HG02610 (cell line): Measurements from ENCODE around the gene TRAPPC12.
"Not testable (repeated sequence)": the region's sequence is repeated elsewhere in the genome, so short reads cannot be mapped to it uniquely, and the experiment has no call there.

Experiments used
- ATAC-seq: cut with Tn5 transposase; IDR thresholded peaks from one replicate; pipeline ENCODE4 v1.9.1; 2021; ENCODE audit warnings: mild to moderate bottlenecking, moderate library complexity; ENCODE audit not compliant: unreplicated experiment

The TRAPPC12 gene

DNA sequence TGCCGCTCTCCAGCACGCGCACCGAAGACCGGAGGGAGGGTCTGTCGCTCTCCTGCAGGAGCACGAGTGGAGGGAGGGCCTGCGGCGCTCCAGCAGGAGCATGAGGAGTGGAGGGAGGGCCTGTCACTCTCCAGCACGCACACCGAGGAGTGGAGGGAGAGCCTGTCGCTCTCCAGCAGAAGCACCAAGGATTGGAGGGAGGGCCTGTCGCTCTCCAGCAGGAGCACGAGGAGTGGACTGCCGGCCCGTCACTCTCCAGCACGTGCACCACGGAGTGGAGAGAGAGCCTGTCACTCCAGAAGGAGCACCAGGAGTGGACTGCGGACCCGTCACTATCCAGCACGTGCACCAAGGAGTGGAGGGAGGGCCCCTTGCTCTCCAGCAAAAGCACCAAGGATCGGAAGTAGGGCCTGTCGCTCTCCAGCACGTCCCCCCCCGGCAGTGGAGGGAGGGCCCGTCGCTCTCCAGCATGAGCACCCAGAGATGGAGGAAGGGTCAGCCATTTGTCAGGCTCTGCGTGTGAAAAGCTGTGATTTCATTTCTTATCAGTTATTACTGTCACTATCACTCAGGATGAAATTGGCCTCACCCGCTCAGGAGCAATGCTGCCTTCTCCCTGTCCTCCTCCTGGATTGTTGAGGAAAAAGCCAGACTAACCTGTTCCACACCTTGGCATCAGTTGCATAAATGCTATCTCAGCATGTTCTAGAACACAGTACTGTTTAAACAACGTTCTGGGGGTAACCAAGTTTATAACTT is 103.9 kb downstream of the TRAPPC12 start:
- ATAC-seq, result no peak

DNA sequence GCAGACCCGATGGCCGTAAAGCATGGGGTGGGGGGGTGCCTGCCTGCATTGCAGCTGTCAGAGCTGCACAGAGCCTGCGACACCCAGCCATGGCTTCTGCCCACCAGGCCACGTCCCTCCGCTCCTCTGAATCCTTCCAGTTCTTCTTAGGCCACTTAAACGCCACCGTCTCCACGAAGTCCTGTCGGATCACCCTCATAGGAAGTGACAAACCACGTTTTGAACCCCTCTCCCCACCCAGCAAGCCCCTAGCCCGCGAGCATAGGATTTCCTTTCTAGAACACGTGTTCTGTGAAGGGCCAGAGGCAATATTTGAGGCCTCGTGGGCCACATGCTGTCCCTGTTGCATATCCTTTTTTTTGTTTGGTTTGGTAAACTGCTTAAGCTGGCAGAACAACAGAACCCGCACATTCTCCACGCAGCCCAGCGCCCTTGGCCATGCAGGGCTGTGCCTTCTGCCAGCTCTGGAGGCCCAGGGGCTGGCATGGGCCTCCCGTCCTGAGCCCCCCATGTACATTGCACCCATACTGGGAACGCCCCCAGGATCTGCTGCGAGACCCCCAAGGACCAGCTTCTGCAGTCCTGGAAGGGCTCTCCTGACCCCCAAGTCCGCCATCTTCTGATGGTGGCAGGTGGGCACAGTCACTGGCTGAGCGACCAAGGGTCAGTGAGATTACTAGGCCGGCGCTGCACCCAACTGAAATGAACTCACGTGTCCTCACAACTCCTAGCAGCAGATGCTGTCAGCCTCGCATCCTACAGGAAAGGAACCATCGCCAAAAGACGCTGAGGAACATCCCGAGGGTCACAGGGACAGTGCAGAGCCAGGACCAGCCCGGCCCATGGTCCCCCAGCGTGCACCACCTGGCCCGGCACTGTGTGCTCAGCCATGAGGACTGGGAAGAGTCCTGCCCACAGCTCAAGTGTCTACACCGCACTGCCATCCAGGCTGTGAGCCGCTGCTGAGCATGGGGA is 104.8 kb downstream of the TRAPPC12 start:
- ATAC-seq, result no peak

DNA sequence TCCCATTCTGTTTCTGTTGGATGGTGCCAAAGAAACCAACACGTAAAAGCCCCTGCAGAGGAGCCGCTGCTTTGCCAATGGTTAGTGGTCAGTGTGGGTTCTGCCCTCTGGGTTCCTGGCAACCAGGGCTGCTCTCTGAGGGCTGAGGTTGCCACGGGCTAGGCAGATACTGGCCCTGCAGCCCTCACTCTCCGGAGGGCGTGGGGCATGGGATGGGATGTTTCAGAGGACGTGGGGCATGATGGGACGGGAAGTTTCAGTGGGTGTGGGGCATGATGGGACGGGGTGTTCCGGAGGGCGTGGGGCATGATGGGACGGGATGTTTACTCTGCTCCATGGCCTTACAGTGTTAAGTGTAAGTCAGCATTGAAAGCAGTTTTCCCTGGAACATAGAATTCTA is 105.7 kb downstream of the TRAPPC12 start:
- no peak for ATAC-seq

DNA sequence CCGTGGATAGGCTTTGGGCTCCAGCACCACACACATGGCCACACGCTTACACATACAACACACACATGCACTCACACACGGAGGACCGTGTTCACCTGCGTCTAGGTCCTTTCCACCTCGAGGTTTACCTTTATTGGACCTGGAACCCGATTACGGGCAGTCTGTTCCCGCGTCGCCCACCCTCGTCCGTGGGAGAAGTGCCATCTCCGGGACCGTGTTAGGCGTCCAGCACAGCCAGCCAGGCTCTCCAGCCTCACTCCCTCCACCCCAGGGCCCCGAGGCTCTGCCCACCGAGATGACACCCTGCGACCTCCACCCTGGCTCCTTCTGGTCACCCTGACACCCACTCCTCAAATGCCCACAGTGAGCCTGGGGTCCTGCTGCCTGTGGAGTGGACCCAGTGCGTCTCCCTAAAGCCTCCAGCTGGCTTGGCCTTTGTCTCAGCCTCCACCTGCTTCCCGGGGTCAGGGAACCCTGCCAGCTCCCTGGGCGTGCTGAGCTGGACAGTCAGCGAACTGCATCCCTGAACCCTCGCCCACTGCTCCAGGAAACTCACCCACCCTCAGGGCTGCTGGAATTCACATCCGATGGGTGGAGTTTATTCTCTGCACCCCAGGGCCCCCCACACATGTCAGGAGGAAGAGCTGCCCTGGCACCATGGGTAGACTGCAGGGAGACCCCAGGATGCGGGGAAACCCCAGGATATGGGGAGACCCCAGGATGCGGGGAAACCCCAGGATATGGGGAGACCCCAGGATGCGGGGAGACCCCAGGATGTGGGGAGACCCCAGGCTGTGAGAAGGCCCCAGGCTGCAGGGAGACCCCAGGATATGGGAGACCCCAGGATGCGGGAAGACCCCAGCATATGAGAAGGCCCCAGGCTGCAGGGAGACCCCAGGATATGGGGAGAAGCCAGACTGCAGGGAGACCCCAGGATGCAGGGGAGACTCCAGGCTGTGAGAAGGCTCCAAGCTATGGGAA is 106.8 kb downstream of the TRAPPC12 start:
- ATAC-seq, result no peak

DNA sequence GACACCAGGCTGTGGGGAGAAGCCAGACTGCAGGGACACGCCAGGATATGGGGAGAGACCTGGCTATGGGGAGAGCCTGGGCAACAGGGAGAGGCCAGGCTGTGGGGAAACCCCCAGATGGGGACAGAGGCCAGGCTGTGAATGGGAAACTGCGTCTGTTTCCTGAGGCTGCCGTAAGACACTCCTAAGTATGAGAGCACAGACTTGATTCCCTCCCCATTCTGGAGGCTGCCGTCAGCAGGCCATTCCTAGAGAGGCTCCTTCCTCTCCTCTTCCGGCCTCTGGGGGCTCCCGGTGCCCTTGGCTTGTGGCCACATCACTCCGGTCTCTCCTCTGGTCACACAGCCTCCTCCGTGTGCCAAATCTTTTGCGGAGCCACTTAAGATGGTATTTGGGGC is 107.5 kb downstream of the TRAPPC12 start:
- ATAC-seq, result no peak

DNA sequence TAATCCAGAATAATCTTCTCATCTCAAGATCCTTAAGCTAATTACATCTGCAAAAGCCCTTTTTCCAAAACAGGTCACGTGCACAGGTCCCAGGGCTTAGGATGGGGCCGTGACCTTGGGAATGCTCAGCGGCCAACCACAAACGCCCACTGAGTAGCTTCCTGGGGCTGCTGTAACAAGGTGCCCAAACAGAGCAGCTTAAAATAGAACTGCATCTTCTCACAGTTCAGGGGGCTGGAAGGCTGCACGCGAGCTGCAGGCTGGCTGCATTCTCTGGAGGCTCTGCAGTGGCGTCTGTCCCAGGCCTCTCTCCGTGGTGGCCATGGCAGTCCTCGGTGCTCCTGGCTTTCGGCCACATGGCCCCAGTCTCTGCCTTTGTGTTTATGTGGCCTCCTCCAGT is 107.9 kb downstream of the TRAPPC12 start:
- ATAC-seq, result no peak

DNA sequence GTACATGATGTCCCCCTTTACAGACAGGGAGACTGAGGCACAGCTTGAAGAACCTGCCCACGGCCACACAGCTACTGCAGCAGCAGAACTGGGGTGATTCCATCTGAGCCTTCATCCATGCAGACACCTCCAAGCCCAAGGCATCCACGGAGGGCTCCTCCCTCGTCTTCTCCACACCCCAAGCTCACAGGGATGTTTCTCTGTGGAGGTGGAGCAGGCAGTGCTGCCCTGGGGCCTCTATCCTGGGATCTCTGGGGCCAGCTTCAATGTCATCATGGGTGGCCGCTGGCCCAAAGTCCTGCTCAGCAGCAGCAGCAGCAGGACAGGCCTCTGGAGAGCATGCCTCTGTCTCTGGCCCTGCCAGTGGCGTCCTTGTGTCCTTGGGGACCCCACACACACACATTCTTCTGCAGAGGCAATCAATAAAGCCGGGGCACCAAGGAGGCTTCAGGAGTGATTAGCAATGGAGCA is 108.6 kb downstream of the TRAPPC12 start:
- ATAC-seq, result no peak

DNA sequence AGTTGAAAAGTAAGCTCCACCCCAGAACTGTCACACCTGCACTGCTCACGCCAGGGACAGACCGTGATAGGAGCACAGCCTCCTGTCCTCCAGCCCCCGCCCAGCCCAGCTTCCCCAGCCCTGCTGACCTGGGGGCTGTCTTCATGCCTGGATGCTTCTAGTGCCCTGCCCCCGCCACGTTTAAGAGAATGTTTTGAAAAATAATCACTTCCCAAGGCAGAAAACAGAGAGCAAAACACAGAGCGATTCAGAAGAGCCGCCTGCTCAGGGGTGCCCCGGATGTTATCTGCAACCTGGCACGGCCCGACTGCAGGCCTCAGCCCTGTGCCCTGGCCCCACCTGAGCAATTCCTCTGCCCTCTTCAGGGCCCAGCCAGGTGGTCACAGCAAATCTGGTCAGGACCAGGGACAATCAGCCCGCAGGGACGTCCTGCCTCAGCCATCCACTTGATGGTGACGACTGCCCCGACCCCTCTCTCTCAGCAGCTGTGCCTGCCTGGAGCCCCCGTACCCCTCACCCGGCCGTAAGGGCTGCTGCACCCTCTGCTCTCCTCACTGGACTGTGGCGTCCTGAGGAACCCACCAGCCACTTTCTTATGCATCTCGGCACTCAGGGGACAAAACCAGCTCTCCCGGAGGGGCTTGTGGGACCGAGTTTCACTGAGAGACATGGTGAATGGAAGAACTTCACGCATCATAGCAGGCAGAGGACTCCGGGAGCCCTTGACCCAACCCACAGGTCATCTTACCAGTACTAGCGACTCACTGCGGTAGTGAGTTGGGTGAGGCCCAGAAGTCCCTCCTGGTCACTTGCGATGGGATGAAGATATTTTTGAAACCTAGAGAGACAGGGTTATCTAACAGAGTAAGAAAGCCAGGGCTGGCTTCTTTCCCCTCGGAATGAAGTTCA is 109.6 kb downstream of the TRAPPC12 start:
- ATAC-seq, result no peak

DNA sequence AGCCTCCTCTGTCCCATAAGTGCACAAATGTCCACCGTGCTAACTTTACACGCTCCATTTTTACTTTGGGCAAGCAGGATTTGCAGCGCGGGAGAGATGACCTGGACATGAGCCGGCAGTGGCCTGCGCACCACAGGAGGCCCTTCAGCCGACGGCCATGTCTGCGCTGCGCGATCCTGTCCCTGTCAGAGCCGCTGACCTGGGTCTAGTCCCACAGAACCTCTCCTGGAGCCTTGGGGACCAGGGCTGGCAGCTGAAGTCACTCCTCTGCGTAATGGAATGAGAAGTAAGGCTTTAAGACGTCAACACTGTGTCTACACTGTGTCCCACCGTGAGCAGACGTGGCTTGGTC is 110.2 kb downstream of the TRAPPC12 start:
- no peak for ATAC-seq

DNA sequence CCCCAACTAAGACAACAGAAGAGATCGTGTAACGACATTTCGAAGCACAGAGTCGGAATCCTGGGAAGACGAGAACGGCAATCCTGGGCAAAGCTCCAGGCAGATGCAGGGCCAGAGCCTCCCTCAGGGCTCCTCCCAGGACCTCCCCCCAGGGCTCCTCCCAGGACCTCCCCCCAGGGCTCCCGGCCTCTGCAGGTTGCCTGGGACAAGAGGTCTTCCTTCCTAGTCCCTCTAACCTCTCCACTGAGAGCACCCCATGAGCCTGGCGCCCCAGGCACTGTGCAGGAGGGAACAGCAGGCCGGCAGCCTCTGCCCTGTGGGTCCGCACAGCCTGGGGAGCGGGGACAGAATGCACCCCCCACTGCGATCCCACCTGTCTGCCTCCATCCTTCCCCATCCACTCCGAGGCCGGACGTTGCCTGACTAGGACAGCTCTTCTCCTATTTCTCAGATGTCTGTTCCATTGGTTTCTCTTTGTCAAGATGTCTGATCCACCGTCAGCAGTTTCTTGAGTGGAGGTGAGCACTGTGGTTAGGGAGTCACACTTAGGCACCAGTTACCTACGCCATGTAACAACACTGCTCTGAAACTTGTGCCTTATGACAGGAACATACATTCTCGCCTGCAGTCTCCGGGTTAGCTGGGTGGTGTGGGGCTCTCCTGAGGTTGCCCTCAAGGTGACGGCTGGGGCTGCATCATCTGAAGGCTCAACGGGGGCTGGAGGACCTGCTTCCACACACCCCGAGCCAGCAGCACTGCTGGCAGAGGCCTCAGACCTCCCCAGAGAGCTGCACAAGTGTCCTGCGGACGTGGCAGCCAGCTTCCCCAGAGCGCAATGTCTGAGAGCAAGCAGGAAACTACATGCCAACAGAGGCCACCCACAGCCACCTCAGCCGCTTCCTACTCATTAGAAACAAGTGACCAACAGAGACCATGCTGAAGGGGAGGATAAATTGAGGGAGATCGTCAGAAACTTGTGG is 111.0 kb downstream of the TRAPPC12 start:
- ATAC-seq, result no peak

DNA sequence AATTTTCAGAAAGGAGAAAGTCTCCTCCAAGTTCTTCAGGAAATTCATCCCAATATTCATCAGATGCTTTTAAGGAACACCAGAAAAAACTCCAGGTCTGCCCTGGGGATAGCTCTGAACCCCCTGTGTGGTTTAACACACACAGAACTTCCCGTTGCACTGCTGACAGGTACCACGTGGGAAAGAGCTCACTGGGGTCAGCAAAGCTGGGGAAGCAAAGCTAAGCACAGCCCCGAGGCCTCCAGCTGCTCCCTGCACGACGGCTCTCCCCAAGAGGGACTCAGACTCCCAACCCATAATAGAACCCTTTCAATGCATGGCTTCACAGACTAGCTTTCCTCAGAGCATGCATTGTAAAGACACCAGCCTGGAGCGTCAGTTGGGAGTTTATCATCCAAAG is 111.8 kb downstream of the TRAPPC12 start:
- no peak for ATAC-seq

DNA sequence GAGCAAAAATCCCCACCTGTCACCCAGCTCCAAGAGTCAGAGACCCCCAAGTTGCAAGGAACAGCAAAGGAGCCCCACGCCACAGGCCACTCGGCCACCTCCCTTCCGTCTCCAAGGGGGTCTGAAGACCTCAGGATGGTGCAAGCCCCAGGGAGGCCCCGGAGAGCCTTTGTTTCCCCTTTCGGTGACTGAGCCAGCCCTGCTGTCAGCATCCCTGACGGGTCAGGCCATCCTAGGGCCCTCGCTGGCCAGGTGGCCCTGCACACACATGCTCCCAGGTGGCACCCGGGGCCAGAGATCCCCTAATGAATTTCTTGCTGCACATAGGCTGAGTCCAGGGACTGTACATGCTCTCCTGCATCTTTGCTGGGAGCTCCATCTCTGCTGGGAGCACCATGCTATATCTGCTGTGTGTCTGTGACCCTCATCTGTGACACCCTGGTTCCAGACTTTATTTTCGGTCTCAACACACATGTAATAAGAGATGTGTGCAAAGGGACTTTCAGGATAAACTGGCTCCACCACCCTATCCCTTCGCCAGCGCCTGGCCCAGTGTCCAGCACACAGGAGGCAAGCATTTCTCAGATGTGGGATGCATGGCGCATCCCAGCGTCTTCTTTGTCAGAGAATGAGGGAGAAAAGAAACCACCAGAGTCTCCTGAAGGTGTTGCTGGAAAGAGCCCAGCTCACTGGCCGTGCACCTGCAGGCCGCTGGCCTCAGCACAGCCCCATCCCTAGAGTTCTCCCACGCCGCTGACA is 112.4 kb downstream of the TRAPPC12 start:
- no peak for ATAC-seq

DNA sequence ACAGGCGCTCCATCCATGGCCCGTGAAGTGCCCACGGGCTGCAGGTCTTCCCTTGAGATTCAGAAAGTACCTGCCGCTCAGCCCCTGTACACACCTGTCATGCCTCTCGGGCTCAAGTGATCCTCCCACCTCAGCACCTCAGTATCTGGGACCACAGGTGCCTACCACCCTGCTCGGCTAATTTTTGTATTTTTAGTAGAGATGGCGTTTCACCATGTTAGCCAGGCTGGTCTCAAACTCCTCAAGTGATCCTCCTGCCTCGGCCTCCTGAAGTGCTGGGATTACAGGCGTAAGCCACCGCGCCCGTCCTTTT is 112.9 kb downstream of the TRAPPC12 start:
- ATAC-seq, result not testable (repeated sequence)

DNA sequence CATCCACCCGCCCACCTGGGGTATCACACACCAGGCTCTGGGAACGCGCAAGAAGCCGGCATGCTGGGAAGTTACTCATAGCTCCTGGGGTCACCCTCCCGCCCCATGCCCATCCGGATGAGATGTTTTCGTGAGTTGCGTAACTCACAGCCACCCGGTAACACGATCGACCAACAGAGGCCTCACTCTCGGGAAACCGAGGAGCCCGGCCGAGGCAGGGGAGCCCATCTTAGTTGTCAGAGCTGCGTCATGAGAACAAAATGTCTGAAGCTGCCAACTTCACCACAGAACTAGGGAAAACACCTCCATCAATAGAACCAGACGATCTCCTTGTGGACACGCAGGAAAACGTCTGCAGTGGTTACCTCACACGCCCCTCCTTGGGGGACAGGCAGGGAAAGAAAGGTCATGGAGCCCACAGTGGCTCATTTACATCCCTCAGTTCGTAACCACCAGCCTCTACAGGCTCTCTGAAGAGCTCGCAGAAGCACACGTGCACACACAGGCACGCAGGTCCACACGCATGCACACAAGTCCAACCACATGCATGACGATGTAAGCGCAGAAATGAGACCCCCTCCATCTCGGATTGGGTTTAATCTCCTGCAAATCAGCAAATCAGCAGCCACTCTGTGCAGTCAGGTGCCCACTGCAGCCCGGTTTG is 113.6 kb downstream of the TRAPPC12 start:
- ATAC-seq, result no peak

DNA sequence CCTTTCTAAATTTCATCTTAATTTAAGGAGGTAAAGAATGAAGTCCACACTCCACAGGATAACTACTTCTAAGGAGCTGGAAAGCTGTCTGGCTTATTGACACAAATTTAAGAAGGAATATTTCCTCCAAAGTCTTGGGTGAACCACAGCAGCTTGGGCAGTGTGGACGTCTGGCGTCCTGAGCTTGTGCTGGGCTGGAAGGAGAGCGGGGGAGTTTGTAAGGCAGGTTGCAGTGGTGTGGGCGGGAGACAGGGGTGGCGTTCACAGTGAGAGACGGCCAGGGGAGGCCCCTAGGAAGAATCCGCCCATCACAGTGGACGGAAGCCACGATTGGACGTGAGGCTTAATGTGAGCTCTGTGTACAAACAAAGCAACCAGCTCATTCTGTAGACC is 114.1 kb downstream of the TRAPPC12 start:
- no peak for ATAC-seq

DNA sequence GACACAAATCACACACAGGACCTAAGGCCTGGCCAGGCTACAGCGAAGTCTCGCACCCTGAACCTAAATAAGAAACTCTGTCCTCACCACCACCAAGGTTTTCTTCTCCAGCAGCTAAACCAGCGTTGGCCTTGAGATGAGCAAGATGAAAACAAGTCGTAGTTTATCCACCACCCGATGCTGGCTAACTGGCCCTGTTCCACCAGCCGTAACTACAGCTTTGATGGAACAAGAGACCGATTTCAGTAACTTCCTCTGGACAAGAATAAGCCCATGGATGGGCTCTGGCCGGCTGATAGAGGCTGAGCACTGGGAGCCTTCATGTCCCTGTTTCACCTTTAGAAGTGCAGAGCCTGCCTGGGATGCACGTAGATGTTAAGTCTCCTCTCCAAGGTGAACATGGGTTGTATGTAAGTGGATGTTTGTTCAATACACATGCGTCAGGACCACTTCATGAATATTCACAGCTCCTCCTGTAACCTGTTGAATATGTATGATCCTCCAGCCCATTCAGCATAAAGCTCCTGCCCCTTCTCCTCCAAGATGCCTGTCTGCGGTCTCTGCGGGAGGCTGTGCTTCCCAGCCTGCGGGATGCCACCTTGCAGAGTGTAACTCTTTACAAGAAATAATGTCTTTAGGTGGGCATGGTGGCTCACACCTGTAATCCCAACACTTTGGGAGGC is 115.6 kb downstream of the TRAPPC12 start:
- ATAC-seq, result no peak

DNA sequence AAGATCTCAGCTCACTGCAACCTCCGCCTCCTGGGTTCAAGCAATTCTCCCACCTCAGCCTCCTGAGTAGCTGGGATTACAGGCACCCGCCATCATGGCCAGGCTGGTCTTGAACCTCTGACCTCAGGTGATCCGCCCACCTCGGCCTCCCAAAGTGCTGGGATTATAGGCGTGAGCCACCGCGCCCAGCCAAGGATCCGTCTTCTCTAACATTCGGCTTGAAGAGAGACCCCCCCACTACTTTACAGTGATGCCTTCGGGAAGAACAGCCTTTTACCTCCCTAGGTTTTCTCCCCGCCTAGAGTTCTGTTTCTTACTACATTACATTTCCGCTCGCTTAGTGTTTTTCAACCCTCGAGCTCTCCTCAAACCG is 117.2 kb downstream of the TRAPPC12 start:
- not testable (repeated sequence) for ATAC-seq
